ENCODE data around the gene ZC3HAV1. TPM values are rescaled to one million over a fixed set of nuclear protein-coding genes. Genes with fewer than 3 reads are reported as not detected.
A peak's percentile ranks its signal among the peaks of the same experiment; 100 is the strongest.

Gene ZC3HAV1
- total RNA-seq, 1 experiment from 2014 or later, result 23.4 TPM

DNA sequence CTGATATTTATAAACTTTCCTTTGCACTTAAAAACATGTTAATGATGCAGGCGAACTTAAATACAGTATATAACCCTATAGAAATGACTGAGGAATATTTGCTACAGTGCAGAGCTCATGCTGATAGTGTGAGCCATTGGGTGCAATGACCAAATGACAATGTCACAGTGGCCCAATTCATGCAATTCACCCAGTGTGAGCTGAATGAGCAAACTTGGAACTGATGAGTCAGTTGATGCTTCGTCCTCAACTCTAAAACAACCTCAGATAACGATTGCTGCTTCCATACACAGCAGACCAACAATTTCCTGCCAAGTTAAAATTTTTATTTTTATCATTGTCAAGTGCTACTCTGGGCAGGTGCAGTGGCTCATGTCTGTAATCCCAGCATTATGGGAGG lies 61.5 kb downstream of the ZC3HAV1 start:
- H3K4me3 ChIP-seq, result no peak overlapping the region
- H3K27me3 ChIP-seq, result no peaks in the 10 kb centered on the region
- H3K36me3 ChIP-seq, result peaks cover 35% of the 10 kb centered on the region
- no peak for DNase-seq
- H3K9me3 ChIP-seq, result no peaks in the 10 kb centered on the region

DNA sequence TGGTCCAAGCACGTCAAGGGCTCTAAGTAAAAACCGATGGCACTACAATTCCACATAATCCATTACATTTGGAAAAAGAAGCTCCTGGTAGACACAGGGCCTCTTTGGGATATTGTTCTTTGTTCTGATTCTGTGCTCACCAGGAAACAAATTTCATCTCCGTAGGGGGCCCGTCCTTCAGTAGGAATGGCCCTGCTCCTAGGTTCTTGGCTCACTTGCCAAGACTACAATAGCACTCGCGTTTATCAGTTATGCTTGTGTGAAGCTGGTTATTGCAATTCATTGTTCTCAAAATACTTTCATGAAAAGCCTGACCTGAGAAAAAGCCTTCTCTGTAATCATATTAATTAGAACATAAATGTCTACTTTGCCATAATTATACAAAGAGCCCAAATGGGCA lies 63.4 kb downstream of the ZC3HAV1 start:
- DNase-seq, result no peak
- H3K36me3 ChIP-seq, result peaks cover 31% of the 10 kb centered on the region
- no peak overlapping the region for H3K4me3 ChIP-seq
- no peaks in the 10 kb centered on the region for H3K9me3 ChIP-seq
- H3K27me3 ChIP-seq, result no peaks in the 10 kb centered on the region

DNA sequence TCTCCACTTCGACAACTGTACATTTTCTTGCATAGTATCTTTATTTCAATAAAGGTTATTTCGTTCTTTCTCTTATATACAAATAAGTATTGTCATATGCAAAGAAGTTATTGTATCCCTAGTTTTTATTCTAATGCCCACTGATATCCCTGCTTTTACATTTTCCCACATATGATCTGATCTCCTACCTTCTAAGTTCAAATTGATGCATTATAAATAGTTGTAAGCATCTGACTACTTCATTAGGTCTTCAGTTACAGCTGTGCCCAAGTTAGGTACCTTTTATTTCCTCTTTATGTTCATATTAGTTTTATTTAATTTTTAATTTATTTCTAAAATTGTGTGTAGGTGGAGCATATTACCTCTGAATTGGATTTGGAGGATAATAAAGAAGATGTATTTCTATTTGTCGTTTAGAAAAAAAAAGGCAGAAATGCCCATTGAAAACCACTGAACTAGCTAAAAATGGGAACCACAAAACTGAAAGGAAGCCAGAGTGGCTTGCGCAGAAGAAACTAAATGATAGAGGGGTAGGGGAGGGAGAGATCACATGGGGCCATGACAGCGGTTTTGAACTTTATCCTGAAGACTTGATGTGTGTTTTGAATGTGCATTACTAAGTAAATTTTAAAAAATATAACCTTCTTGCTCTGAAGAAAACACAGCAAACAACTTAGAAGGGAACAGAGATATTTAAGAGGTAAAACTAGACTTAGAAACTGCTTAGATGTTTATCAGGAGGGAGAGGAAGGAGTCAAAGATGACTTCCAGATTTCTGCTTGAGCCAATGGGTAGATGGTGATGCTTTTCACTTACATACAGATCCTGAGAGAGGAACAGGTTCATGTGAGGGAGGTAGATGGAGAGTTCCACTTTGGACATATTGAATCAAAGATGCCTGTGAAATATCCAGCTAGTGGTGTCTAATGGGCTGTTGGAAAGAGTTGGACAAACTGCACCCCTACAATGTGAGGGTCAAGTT lies 64.4 kb downstream of the ZC3HAV1 start:
- Histone ChIP-seq H3K27me3 (no peaks in the 10 kb centered on the region), H3K4me3 (no peak overlapping the region), H3K36me3 (peaks cover 31% of the 10 kb centered on the region), H3K9me3 (no peaks in the 10 kb centered on the region)
- no peak for DNase-seq

DNA sequence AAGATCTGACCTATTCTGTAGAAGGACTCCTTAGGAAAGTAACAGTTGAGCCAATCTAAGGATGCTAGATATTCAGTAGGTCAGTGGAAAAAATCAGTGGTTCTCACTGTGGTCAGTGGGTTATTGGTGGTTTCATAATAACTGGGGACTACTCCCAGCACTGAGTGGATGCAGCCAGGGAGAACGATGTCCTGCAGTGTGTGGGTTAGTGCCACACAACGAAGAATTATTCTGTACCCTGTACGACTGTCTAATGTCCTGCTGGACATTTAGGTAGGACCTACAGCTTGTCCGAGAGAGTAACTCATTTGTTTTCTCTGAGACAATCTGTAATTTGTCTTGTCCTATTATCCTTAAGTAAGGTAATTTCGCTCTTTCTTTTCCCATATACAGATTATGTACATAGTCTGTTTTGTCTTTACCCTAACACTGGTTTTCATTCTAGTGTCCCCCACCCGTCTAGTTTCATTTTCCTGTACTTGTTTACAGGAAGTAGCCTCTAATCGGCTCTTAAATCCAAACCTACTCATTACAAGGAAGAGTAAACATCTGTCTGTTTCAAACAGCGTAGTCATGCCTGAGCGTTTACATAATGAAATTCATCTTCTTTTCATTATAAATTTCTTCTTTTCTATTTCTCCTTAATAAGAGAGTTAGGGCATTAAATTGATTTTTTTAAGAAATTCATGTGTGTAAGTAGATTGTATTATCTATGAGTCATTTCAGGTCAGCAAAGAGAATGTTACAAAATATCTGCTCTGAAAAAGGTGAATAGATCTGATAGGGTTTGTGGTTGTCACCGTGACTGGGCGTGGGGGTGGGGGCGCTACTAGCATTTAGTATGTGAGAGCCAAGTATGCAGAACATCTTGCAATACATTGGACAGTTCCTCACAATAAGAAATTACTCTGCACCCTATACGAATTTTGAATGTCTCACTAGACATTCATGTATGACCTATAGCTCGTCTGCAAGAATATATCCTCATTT lies 65.4 kb downstream of the ZC3HAV1 start:
- peaks cover 31% of the 10 kb centered on the region for H3K36me3 ChIP-seq
- H3K4me3 ChIP-seq, result no peak overlapping the region
- no peak for DNase-seq
- H3K27me3 ChIP-seq, result no peaks in the 10 kb centered on the region
- no peaks in the 10 kb centered on the region for H3K9me3 ChIP-seq

DNA sequence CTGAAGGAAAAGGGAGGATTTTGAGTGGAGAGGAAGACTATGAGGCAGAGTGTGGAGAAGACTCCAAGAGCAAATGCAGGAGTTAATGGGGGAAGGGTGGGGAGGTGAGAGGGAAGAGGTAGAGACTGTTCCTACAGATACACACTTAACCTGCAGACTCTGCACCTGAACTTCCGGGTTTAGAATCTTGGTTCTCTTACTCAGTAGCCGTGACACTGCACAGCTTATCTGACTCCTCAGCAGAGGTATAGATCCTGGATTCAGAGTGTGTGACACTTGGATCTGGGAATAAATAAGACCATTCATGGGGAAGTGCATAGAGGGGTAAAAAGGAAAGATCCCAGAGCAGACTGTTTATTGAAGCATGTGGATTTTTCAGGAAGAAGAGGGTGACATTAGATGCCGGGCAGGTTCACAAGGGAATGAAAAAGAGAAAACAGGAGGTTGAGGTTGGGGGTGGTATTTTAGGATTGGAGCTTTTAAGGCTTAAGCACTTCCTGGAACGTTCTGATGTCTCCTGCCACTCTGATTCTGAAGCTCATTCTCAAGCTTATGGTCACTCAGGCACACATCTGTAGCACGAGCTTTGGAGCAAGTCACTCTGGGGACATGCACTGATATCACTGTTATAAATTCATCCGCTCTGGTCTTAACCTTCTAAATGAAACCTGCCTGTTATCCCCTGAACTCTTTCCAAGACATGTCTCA lies 68.0 kb downstream of the ZC3HAV1 start:
- no peaks in the 10 kb centered on the region for H3K27me3 ChIP-seq
- peaks cover 19% of the 10 kb centered on the region for H3K36me3 ChIP-seq
- H3K9me3 ChIP-seq, result no peaks in the 10 kb centered on the region
- no peak for DNase-seq
- H3K4me3 ChIP-seq, result no peak overlapping the region

DNA sequence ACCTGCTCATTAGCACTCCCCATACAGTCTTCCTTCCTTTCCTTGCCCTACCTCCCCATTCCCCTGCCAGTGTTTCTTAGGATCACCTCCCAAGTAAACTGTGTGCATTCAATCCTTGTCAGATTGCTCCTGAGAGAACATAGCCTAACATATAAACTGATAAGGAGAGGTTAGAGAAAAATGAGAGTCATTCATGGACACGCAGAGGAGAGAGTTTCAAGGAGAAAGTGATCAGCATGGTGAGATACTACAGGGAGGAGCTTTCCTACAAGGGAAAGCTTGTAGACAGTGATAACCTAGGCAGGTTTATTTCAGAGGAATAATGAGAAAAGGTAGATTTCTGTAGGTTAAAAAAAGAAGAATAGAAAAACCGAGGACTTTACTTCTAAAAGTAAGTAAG lies 70.8 kb downstream of the ZC3HAV1 start:
- DNase-seq, result no peak
- H3K36me3 ChIP-seq, result peaks cover 12% of the 10 kb centered on the region
- H3K27me3 ChIP-seq, result no peaks in the 10 kb centered on the region
- H3K4me3 ChIP-seq, result no peak overlapping the region
- H3K9me3 ChIP-seq, result no peaks in the 10 kb centered on the region

DNA sequence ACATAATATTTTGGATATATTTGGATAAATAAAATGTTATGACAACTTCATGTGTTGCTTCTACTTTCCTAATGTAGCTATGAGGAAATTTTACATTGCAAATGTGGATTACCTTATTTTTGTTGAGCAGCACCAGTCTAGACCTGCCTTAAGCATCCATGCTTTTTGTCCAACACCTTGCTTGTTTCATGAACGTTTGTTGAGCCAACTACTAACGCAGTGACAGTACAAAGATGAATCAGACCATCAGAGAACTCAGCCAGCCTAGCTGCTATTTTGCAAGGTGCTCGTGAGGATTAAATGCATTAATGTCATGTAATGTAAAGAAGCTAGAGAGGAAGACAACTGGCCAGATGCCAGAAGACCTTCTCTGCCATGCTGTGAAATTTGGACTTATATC lies 72.6 kb downstream of the ZC3HAV1 start:
- Histone ChIP-seq H3K36me3 (peaks cover 24% of the 10 kb centered on the region), H3K9me3 (no peaks in the 10 kb centered on the region), H3K4me3 (no peak overlapping the region; the same call in 1 of the 2 replicates), H3K27me3 (no peaks in the 10 kb centered on the region)
- DNase-seq, result no peak

DNA sequence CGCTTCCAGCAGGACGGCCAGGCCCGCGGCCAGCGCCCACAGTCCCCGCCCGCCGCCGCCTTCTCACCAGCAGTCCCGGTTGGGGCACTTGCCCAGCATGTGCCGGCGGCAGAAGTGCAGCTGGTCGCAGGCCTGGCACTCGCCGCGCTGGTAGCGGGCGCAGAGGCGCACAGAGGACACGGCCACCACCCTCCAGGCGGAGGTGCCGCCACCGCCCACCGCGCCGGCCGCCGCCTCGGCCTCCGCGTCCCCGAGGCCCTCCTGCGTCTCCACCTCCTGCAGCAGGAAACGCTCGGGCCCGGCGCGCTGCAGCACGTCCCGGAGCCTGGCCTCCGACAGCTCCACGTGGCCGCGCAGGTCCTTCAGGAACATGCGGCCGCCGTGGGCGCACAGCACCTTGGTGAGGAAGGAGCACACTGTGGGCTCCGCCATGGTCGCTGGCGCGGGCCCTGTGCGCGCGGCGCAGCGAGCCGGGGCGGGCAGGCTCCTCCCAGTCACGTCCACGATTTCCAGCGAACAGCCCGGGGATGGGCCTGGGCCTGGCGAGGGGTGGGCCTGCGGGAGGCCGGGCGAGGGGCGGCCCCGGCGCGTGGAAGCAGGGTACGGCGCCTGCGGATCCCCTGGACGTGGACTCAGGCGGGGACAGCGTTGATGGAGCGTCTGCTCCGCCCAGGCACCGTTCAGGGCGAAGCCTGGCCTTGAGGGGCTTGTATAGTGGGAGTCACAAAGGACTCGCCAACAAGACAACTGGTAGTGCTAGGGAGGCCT lies 73.8 kb downstream of the ZC3HAV1 start, which contains the start of gene ZC3HAV1L:
Gene ZC3HAV1L, minus strand, starts transcription at position 457 of the 768 bp plus-strand sequence. Its CDS starts 25 bp downstream, at position 432.
- Histone ChIP-seq H3K27me3 (no peaks in the 10 kb centered on the region), H3K4me3 (peak within 1 kb of the TSS; percentile 64), H3K36me3 (peaks cover 31% of the 10 kb centered on the region), H3K9me3 (no peaks in the 10 kb centered on the region)
- DNase-seq, result peak; percentile 82

DNA sequence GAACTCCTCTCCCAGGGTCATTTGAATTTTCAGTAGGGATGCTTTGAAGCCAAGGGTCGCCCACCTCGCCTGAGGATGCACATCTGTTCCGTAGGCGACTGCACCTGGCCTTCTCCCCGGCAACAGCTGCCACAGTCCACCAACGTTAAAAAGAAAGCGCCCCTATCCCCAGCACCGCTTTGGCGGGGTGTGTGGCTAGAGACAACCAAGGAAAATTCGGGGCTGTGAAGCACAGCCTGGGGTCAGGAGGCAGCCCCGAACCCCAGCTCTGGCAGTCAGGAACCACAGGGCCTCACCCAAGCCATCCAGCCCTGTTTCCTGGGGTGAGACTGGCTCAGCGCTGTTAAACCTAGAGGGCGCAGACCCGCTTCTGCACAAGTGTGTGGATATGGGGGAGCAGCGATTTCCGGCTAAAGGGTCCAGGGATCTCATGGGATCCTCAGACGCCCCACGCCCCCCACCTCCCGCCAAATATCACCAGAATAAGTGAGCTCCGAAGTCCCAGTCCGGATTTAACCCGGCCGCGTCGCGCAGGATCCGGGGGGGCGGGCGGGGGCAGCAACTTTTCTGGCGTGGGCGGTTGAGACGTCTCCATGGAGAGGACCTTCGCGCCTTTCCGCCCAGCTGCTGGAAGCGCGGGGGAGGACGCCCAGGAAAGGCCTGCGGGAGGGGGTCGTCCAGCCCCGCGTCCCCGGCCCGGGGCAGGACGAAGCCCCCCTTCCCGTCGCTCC lies 74.5 kb downstream of the ZC3HAV1 start:
- peak; percentile 59 for DNase-seq
- no peaks in the 10 kb centered on the region for H3K27me3 ChIP-seq
- no peaks in the 10 kb centered on the region for H3K9me3 ChIP-seq
- H3K4me3 ChIP-seq, result peak overlapping the region; percentile 64
- H3K36me3 ChIP-seq, result peaks cover 31% of the 10 kb centered on the region

DNA sequence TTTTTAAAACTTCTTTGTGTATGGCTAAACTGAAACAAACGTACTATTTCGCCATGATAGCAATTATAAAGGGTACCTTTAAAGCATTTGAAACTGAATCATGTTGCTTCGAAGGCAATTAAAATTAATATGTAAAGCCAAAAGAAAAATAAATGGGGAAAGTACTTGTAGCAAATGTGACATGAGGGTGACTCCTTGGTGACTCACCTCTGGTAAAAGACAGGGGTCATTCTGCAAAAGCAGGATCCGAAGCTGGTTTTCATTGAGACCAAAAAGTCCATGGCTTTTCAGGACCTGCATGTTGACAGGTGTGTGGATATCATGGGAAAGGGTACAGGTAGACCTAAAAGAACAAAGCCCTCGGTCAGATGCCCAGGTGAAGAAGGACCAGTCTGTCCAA lies 75.2 kb downstream of the ZC3HAV1 start:
- peaks cover 36% of the 10 kb centered on the region for H3K36me3 ChIP-seq
- DNase-seq, result no peak
- no peaks in the 10 kb centered on the region for H3K9me3 ChIP-seq
- H3K27me3 ChIP-seq, result no peaks in the 10 kb centered on the region
- H3K4me3 ChIP-seq, result peak overlapping the region; percentile 64

DNA sequence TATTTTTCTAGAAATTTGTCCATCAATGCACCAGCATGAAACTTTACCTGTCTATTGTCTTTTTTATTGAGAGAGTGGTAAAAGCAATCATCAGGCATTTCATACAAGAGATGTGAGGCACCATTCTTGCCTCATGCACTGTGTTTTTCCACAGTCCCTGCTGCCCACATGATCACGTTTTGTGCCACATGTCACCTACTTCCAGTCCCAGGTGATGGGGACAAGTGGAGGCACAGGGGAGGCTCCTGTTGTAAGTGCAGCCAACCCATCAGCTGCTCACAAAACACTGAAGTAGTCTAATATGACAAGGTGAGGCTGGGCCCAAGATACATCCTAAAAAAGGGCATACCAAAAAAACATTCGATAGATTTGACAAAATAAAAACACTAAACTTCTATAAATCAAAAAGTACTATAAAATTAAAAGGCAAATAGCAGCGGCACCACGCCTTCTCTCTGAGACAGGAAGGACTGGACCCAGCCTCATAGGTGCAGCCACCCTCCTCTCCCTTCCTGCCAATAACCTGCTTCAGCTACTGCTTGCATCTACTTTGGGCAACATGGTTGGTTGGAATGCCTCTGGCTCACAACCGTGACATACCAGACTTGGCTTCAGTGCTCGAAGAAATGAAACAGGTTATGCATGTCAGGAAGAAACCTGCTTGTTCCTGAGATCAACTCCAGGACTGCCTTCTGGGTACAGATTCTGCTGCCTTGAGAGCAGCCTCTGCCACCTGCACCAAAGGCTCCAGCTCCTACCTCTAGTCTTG lies 76.0 kb downstream of the ZC3HAV1 start:
- Histone ChIP-seq H3K4me3 (no peak overlapping the region), H3K27me3 (no peaks in the 10 kb centered on the region), H3K36me3 (peaks cover 39% of the 10 kb centered on the region), H3K9me3 (no peaks in the 10 kb centered on the region)
- DNase-seq, result no peak

DNA sequence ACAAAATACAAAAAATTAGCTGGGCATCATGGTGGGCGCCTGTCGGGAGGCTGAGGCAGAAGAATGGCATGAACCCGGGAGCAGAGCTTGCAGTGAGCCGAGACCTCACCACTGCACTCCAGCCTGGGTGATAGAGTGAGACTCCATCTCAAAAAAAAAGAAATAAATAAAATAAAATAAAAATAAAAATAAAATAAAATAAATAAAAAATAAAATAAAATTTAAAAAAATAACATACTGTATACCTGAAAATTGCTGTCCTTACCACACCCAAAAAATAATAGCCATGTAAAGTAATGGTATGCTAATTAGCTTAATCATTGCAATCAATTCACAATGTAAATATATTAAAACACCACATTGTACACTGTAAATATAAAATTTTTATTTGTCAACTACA lies 77.0 kb downstream of the ZC3HAV1 start:
- H3K36me3 ChIP-seq, result peaks cover 41% of the 10 kb centered on the region

DNA sequence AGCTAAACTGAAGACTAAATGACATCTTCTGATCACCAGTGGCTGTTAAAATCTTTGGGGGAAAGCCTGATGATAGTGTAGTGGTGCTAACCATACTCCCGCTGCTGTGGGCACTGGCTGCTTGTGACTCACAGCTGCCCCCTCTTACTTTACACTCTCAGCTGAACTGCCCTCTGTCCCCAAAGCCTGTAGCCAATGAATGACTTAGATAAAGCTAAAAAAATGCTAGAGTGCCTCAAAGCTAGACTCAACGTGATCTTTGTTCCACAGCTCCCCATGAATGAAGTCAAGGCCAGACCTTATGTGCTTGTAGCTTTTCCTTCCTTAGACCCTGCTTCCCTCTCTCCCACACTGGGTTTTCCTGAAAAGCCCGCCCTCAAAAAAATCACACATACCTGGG lies 80.2 kb downstream of the ZC3HAV1 start:
- H3K36me3 ChIP-seq, result peaks cover 47% of the 10 kb centered on the region

More for the DNA sequence above, 77.0 kb downstream of the ZC3HAV1 start:
- Histone ChIP-seq H3K27me3 (no peaks in the 10 kb centered on the region), H3K4me3 (no peak overlapping the region), H3K9me3 (no peaks in the 10 kb centered on the region)
- DNase-seq, result no peak

DNA sequence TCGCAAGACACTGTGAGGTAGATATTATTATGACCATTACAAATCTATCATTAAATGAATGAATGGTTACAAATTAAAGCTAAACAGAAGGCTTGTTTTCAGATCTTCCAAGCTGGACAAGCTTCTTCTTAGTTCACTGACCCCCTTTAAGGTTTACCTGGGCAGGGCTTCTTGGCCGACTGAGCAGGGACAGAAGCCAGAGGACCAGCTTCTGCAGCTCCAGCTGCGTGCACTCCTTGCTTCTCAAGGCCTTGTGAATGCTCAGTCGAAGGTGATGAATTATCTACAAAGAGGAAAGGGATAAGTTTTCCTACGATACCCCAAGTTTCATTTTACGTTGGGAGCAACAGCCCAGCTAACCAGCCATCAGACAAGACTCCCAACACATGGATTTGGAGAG lies 83.0 kb downstream of the ZC3HAV1 start:
- DNase-seq, result no peak
- Histone ChIP-seq H3K27me3 (no peaks in the 10 kb centered on the region), H3K9me3 (no peaks in the 10 kb centered on the region), H3K36me3 (peaks cover 33% of the 10 kb centered on the region), H3K4me3 (no peak overlapping the region)

More for the DNA sequence above, 80.2 kb downstream of the ZC3HAV1 start:
- no peaks in the 10 kb centered on the region for H3K27me3 ChIP-seq
- no peak for DNase-seq
- no peaks in the 10 kb centered on the region for H3K9me3 ChIP-seq
- no peak overlapping the region for H3K4me3 ChIP-seq

Measured in MG63 (cell line).